IMR-90 (cell line): ENCODE measurements around the gene PLEKHO2. TPM values are rescaled to one million over a fixed set of nuclear protein-coding genes. Genes with fewer than 3 reads are reported as not detected.
A peak's percentile ranks its signal among the peaks of the same experiment; 100 is the strongest.

Experiments used
- ATAC-seq: fragments of 200-7000 bp; cut with Tn5 transposase; 2 replicates; pipeline ENCODE4 v1.9.1; 2020; ENCODE audit warnings: low read depth, mild to moderate bottlenecking, moderate library complexity
- BruUV-seq: library from RNA; stranded (reverse); fragments of 400-500 nt; replicated peaks from 2 replicates; lab custom pipeline; 2021; lab: Mats Ljungman, UMichigan
- CTCF ChIA-PET: fragments of 300-600 bp; formaldehyde crosslinking; extraction: SDS; loops from one replicate; lab custom pipeline; 2021; ENCODE audit warnings: antibody characterized with exemption; lab: Yijun Ruan, JAX
- POLR2A ChIA-PET: fragments of 300-600 bp; sonication (Branson Sonifier 250); formaldehyde crosslinking; loops from one replicate; lab custom pipeline; 2022; ENCODE audit warnings: antibody characterized with exemption; ENCODE audit not compliant: unreplicated experiment; lab: Charles Lee
- DNase-seq: peaks from one replicate; pipeline ENCODE4 v3.0.0; 2013
- H2AFZ ChIP-seq: replicated peaks from 2 replicates; pipeline ENCODE3; 2013; ENCODE audit warnings: low read length, mild to moderate bottlenecking; ENCODE audit not compliant: poor library complexity
- H2AK5ac ChIP-seq: 2 replicates; pipeline ENCODE4 v1.6.1; 2013; ENCODE audit warnings: low read depth, low read length, inconsistent platforms
- H2AK9ac ChIP-seq: replicated peaks from 2 replicates; pipeline ENCODE3; 2013; ENCODE audit warnings: mild to moderate bottlenecking, low read depth, low read length, moderate library complexity; ENCODE audit not compliant: poor library complexity
- H2BK120ac ChIP-seq: 2 replicates; pipeline ENCODE4 v1.6.1; 2013; ENCODE audit warnings: low read depth, low read length, inconsistent platforms
- H2BK15ac ChIP-seq: 3 replicates; pipeline ENCODE4 v1.6.1; 2013; ENCODE audit warnings: low read depth, low read length, inconsistent platforms
- H2BK20ac ChIP-seq: 2 replicates; pipeline ENCODE4 v1.6.1; 2013; ENCODE audit warnings: low read depth, mild to moderate bottlenecking, inconsistent platforms, low read length, moderate library complexity
- H2BK5ac ChIP-seq: 2 replicates; pipeline ENCODE4 v1.6.1; 2013; ENCODE audit warnings: mild to moderate bottlenecking, low read depth, low read length, inconsistent platforms; ENCODE audit not compliant: poor library complexity, severe bottlenecking
- H3K14ac ChIP-seq: replicated peaks from 2 replicates; pipeline ENCODE4 v1.6.1; 2013; ENCODE audit warnings: low read depth, low read length, inconsistent platforms
- H3K18ac ChIP-seq: 2 replicates; pipeline ENCODE4 v1.6.1; 2013; ENCODE audit warnings: low read depth, low read length, control low read depth
- H3K23ac ChIP-seq: 2 replicates; pipeline ENCODE4 v1.6.1; 2013; ENCODE audit warnings: low read depth, low read length, inconsistent platforms
- H3K27ac ChIP-seq: 2 replicates; pipeline ENCODE4 v1.5.1; 2013; ENCODE audit warnings: mild to moderate bottlenecking, control low read depth, low read length; ENCODE audit not compliant: insufficient read depth
- H3K27me3 ChIP-seq: 2 replicates; pipeline ENCODE4 v1.6.1; 2013; ENCODE audit warnings: low read length; ENCODE audit not compliant: control insufficient read depth, insufficient read depth
- H3K36me3 ChIP-seq: 2 replicates; pipeline ENCODE4 v1.6.1; 2013; ENCODE audit warnings: low read length, mixed read lengths; ENCODE audit not compliant: control insufficient read depth, insufficient read depth
- H3K4ac ChIP-seq: 2 replicates; pipeline ENCODE4 v1.6.1; 2013; ENCODE audit warnings: low read depth, low read length, inconsistent platforms
- H3K4me1 ChIP-seq: 2 replicates; pipeline ENCODE4 v1.6.1; 2013; ENCODE audit warnings: low read length, mixed read lengths; ENCODE audit not compliant: control insufficient read depth, insufficient read depth
- H3K4me2 ChIP-seq: 2 replicates; pipeline ENCODE4 v1.6.1; 2013; ENCODE audit warnings: low read depth, mild to moderate bottlenecking, control low read depth, low read length, moderate library complexity
- H3K4me3 ChIP-seq: 2 replicates; pipeline ENCODE4 v1.5.1; 2013; ENCODE audit warnings: low read depth, mild to moderate bottlenecking, control low read depth, low read length, moderate library complexity; ENCODE audit not compliant: insufficient read depth
- H3K56ac ChIP-seq: 2 replicates; pipeline ENCODE4 v1.6.1; 2013; ENCODE audit warnings: low read length, inconsistent platforms; ENCODE audit not compliant: insufficient read depth; ENCODE audit errors: extremely low read depth
- H3K79me1 ChIP-seq, 2 experiments: 2 replicates each; pipeline ENCODE4 v1.6.1; 2013; ENCODE audit warnings: low read length in 2 of 2, inconsistent platforms in 1 of 2, low read depth in 1 of 2
- H3K9ac ChIP-seq: 2 replicates; pipeline ENCODE4 v1.6.1; 2013; ENCODE audit warnings: low read depth, low read length, control low read depth
- H3K9me1 ChIP-seq: 2 replicates; pipeline ENCODE4 v1.6.1; 2013; ENCODE audit warnings: low read length, inconsistent platforms; ENCODE audit not compliant: insufficient read depth
- H3K9me3 ChIP-seq: 2 replicates; pipeline ENCODE4 v1.6.1; 2013; ENCODE audit warnings: low read length; ENCODE audit not compliant: control insufficient read depth, insufficient read depth
- H4K20me1 ChIP-seq: 2 replicates; pipeline ENCODE4 v1.6.1; 2013; ENCODE audit warnings: low read length, inconsistent platforms; ENCODE audit not compliant: insufficient read depth
- H4K5ac ChIP-seq: 2 replicates; pipeline ENCODE4 v1.6.1; 2013; ENCODE audit warnings: mild to moderate bottlenecking, low read depth, low read length, control low read depth
- H4K8ac ChIP-seq, 2 experiments: 2 replicates each; pipeline ENCODE4 v1.6.1; 2013; ENCODE audit warnings: low read depth in 2 of 2, low read length in 2 of 2, control low read depth in 1 of 2, inconsistent platforms in 1 of 2
- H4K91ac ChIP-seq: 2 replicates; pipeline ENCODE4 v1.6.1; 2013; ENCODE audit warnings: low read depth, low read length, inconsistent platforms; ENCODE audit not compliant: insufficient read depth
- RCOR1 ChIP-seq: IDR thresholded peaks from 2 replicates; pipeline ENCODE4 v1.6.1; 2012; ENCODE audit warnings: mild to moderate bottlenecking, low read length, improper control_type of control experiment; ENCODE audit not compliant: insufficient replicate concordance
- SMC3 ChIP-seq: fragments of 150-350 bp; IDR thresholded peaks from 2 replicates; pipeline ENCODE4 v1.6.1; 2016; ENCODE audit warnings: low read depth, mild to moderate bottlenecking, antibody characterized with exemption, low read length, moderate library complexity
- WGBS, 2 experiments: methylation state at CpG; one replicate each; pipeline versions ENCODE4 v1.1.5 to v1.1.7; 2013; ENCODE audit warnings: missing lambda C conversion rate in 2 of 2; ENCODE audit not compliant: insufficient read length in 1 of 2; ENCODE audit errors: extremely low coverage in 2 of 2; 5-methylcytosine and 5-hydroxymethylcytosine counted together
- dilution Hi-C: fragments of 300-500 bp; cut with HindIII; formaldehyde crosslinking; loops from one replicate; pipeline ENCODE4 v1.14.3; 2018; ENCODE audit warnings: low sequenced_read_pairs; ENCODE audit not compliant: unreplicated experiment
- in situ Hi-C: fragments of 300-500 bp; cut with MboI; formaldehyde crosslinking; loops from 3 replicates; pipeline ENCODE4 v1.14.3; 2019; ENCODE audit warnings: low sequenced_read_pairs, inconsistent platforms, mixed read lengths
- intact Hi-C: fragments of 100-400 bp; cut with micrococcal nuclease; formaldehyde crosslinking; loops from 2 replicates; pipeline ENCODE4 v1.10.0; 2022
- polyA plus RNA-seq, 3 experiments: library from polyadenylated mRNA; depleted of rRNA; stranded (reverse); fragments of >200 nt; gene quantifications; 2 replicates each; pipeline ENCODE4 v1.2.3, GENCODE V29; 2012; ENCODE audit warnings: low replicate concordance in 1 of 3
- total RNA-seq: library from RNA; depleted of rRNA; stranded (reverse); fragments of >200 nt; gene quantifications from 2 replicates; pipeline ENCODE4 v1.2.3, GENCODE V29; 2012

Gene PLEKHO2
- total and polyA plus RNA-seq, 2 of the 4 experiments (the other 2 are of a cell fraction) = 19.0 to 22.5 TPM

- TF ChIP-seq RCOR1 = no peak
- TF ChIP-seq SMC3 = no peak
- 100% methylated on average over 1 of the region's 5 CpGs; no CpG with 5 or more reads in 1 of the 2 experiments for WGBS, 2 experiments
- H3K18ac ChIP-seq = peak overlapping the region; percentile 75; the same call in 1 of the 2 replicates
- no peaks in the 10 kb centered on the region for H4K20me1 ChIP-seq
- peak overlapping the region; percentile 59 for H2BK5ac ChIP-seq
- no peak overlapping the region for H3K9ac ChIP-seq
- no TSS peak for BruUV-seq
- H2AFZ ChIP-seq = no peak overlapping the region
- no peak overlapping the region for H3K4me2 ChIP-seq
- H2BK120ac ChIP-seq = peak overlapping the region; percentile 82
- H3K27ac ChIP-seq = 0 out of 2 replicates have a peak overlapping the region, but pooled peaks have one; percentile 13
- peak overlapping the region; percentile 88 for H2BK20ac ChIP-seq
- H2AK5ac ChIP-seq = peak overlapping the region; percentile 86; the same call in 1 of the 2 replicates
- H2AK9ac ChIP-seq = no peak overlapping the region
- intact Hi-C loops = no loop called here
- no peaks in the 10 kb centered on the region for H3K79me1 ChIP-seq
- CTCF ChIA-PET = no interaction called here
- peak overlapping the region; percentile 77; the same call in 1 of the 2 replicates for H4K91ac ChIP-seq
- H3K14ac ChIP-seq = peak overlapping the region; percentile 75; the same call in 1 of the 2 replicates
- H3K9me1 ChIP-seq = peaks cover 7% of the 10 kb centered on the region
- H3K23ac ChIP-seq = no peak overlapping the region
- H3K56ac ChIP-seq = no peak overlapping the region
- H3K9me3 ChIP-seq = no peaks in the 10 kb centered on the region
- POLR2A ChIA-PET = no interaction called here
- H3K27me3 ChIP-seq = no peaks in the 10 kb centered on the region
- no peaks in the 10 kb centered on the region for H3K36me3 ChIP-seq
- ATAC-seq = no peak
- H3K4me3 ChIP-seq = no peak overlapping the region
- peak; percentile 33 for DNase-seq
- H3K4ac ChIP-seq = peak overlapping the region; percentile 85; the same call in 1 of the 2 replicates
- peak overlapping the region; percentile 81 to 84 for H4K8ac ChIP-seq
- peak overlapping the region; percentile 72; the same call in 1 of the 2 replicates for H4K5ac ChIP-seq
- in situ Hi-C loops = no loop called here
- dilution Hi-C loops = no loop called here
- H2BK15ac ChIP-seq = peak overlapping the region; percentile 75; the same call in 2 of the 3 replicates
- peaks cover 18% of the 10 kb centered on the region for H3K4me1 ChIP-seq
Observed at GRCh38 chr15:64883100-64883581, 41.4 kb downstream of the PLEKHO2 start.
